ENCODE measurements around the gene SUPT20H.
"Not testable (repeated sequence)": the region's sequence is repeated elsewhere in the genome, so short reads cannot be mapped to it uniquely, and the experiment has no call there.

Gene SUPT20H

DNA sequence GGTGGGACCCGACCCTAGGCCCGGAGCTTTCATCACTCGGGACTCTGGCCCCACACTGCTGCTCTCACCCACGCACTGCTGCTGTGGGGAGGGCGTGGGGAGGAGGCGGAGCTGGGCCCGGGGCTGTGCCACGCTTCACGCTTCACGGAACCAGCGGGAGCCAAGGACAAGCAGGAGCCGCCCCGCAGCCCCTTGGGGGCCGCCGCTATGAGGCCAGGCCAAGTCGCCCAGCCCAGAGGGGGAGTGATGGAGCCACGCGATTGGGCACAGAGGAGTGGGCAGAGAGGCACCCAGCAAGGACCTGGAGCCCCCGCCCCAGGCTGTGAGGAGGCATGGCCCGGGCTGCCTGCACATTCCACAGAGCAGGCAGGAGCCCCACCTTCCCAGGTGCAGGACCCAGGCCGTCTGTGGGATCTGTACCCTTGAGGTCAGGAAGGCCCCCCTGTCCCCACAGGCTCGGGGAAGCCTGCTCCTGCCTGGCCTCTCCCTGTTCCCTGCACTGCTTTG, 10.2 kb upstream of the SUPT20H start:
- DNase-seq, result no peak

DNA sequence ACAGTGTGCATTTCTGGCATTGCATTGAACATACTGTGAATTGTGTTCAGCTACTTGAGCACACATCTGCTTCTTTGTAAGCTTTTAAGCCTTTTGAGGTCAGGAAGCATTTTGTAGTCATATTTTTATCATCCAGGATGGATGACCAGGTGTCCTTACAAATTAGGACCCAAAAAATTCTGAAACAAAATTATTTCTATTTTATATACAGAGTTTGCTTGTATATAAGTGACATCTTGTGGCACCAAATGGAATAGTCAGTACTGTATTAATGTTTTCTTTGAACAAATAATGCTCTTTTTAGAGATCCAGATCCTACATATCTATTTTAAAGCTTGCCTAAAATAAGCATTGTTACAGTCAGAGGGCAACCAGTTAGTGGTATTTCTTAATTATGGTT, 9.5 kb upstream of the SUPT20H start:
- no peak for DNase-seq

- no peak for DNase-seq
These were observed 8.4 kb upstream of the SUPT20H start for GRCh38 chr13:37067874-37068273.

DNA sequence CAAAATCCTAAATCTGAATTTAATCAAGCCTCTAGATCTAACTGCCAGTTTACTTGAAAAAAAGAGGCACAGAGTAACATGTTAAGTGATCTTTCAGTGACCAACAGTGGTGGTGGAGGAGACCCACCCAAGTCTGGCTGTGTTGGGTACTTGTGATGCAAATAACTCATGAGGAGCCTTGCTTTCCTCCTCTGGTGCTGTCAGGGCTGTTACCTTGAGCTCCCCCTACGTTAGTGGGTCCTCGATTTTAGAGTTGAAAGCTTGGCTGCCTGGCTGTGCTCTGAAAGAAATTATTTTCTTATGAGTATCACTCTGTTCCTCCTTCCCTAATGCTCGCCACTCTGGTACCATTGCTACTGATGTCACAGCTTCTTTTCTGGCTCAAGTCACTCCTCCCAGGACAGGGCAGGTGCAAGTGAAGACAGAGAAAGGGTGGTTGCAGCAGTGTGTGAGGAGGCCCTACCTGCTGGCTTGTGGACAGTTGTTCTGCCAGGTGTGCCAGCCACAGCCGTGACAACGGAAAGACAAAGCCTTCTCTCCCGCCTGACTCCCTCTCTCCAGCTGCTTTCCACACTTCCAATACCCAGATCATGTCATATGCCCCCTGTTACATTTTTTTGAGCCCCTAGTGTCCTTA, 6.5 kb upstream of the SUPT20H start:
- no peak for DNase-seq

GRCh38 chr13:37059848-37060192, 332 bp upstream of the SUPT20H start:
- no peak for DNase-seq

DNA sequence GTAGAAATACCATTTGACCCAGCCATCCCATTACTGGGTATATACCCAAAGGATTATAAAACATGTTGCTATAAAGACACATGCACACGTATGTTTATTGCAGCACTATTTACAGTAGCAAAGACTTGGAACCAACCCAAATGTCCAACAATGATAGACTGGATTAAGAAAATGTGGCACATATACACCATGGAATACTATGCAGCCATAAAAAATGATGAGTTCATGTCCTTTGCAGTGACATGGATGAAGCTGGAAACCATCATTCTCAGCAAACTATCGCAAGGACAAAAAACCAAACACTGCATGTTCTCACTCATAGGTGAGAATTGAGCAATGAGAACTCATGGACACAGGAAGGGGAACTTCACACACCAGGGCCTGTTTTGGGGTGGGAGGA, 3.3 kb downstream of the SUPT20H start:
- DNase-seq, result not testable (repeated sequence)

DNA sequence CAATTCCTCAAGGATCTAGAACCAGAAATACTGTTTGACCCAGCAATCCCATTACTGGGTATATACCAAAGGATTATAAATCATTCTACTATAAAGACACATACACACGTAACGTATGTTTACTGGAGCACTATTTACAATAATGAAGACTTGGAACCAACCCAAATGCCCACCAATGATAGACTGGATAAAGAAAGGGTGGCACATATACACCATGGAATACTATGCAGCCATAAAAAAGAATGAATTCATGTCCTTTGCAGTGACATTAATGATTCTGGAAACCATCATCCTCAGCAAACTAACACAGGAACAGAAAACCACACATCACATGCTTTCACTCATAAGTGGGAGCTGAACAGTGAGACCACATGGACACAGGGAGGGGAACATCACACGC, 6.4 kb downstream of the SUPT20H start:
- not testable (repeated sequence) for DNase-seq

GRCh38 chr13:37049810-37050209, 9.7 kb downstream of the SUPT20H start:
- no peak for DNase-seq

GRCh38 chr13:37047846-37048245, 11.6 kb downstream of the SUPT20H start:
- no peak for DNase-seq

- no peak for DNase-seq
These were observed 12.5 kb downstream of the SUPT20H start for GRCh38 chr13:37047032-37047431.

DNA sequence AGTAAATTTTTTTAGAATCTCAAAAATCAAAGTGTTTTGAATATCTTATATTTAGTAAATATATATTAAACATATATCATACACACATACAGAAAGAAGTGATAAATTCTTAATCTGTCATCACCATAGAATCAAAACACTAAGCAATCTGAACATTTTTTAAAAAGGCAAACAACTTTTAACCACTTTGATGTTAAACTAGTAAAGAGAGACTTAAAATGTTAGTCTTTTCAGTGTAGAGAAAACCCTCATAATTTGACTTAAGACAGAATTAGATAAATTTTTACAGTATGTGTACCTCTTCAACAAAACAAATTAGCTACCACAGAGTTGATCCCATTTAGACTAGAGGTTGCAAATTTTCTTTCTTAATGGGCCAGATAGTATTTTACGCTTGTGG, 13.4 kb downstream of the SUPT20H start:
- DNase-seq, result no peak

GRCh38 chr13:37040789-37041188, 18.7 kb downstream of the SUPT20H start:
- DNase-seq, result no peak

DNA sequence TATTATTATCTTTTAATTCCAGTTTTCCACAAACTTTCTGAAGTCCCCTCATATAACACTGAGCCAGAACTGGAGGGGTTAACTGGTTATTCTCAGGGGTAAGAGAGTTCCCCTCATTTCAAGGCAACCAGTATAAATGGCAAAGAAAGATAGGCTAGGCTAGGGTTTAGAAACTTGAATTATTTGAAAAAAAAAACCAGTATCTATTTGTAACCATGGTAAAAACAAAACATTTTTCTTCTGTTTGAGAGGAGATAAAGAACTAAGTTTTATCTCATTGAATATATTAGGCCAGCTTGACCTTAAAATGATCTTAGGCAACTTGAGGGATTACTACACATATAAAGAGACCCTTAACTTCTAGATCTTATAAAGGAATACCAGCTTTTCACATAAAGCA, 19.6 kb downstream of the SUPT20H start:
- no peak for DNase-seq

GRCh38 chr13:37037241-37037640, 22.2 kb downstream of the SUPT20H start:
- no peak for DNase-seq

DNA sequence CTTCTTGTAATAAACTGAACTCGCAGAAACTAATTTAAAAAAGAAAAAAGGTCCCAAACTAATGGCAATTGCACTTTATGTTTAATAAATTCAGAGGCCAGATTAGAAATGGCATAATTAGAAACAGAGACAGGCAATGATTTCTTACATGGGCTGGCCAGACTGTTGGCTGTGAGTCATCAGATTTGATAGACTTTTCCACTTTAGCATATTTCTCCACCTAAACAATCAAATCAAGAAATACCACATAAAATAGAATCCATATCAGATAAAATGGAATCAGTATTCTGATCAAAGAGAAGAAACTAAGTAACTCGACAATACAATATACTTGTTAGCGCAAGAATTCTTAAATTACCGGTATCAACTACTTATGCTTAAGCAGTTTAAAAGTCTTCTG, 29.9 kb downstream of the SUPT20H start:
- no peak for DNase-seq

DNA sequence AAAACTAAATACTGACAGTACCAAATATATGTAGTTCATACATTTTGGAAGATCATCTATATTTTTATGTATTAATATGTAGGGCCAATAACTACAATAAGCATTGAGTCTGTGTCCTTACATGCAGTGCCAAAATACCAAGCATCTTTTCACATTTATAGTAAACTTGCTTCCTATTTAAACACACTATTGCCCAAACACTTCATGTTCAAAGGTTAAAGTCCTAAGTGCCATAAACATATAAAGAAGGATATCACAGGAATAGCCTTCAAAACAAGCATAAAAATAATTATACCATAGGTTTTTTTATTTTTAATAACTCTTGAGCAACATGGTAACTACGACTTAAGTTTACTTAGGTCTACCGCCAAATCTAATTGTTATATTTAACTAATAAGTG, 31.8 kb downstream of the SUPT20H start:
- DNase-seq, result no peak

GRCh38 chr13:37026771-37027170, 32.7 kb downstream of the SUPT20H start:
- no peak for DNase-seq

GRCh38 chr13:37023871-37024270, 35.6 kb downstream of the SUPT20H start:
- DNase-seq, result no peak

- DNase-seq, result no peak
These were observed 44.9 kb downstream of the SUPT20H start for GRCh38 chr13:37014609-37015008.

DNA sequence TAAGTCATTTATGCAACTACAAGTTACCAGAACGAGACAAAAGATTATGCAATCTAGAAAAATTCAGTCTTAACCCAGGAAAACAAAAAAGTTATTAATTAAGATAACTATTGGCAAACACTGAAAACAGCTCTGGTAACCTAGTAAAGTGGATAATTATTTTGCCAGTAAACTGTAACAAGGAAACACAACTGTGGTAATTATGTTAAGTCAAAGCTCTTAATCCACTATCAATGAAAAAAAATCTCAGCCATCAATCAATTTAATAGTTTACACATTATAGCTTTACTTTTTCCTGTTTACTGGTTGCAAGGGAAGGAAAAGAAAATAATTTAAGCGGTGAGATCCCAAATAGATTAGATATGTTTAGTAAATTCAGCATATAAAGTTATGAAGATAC, 47.7 kb downstream of the SUPT20H start:
- no peak for DNase-seq

GRCh38 chr13:37011002-37011401, 48.5 kb downstream of the SUPT20H start:
- DNase-seq, result no peak

- DNase-seq, result no peak
These were observed 49.1 kb downstream of the SUPT20H start for GRCh38 chr13:37010424-37010823.

- DNase-seq, result no peak
These were observed 49.8 kb downstream of the SUPT20H start for GRCh38 chr13:37009692-37010091.

- DNase-seq, result no peak
These were observed 57.6 kb downstream of the SUPT20H start for GRCh38 chr13:37001921-37002250.

DNA sequence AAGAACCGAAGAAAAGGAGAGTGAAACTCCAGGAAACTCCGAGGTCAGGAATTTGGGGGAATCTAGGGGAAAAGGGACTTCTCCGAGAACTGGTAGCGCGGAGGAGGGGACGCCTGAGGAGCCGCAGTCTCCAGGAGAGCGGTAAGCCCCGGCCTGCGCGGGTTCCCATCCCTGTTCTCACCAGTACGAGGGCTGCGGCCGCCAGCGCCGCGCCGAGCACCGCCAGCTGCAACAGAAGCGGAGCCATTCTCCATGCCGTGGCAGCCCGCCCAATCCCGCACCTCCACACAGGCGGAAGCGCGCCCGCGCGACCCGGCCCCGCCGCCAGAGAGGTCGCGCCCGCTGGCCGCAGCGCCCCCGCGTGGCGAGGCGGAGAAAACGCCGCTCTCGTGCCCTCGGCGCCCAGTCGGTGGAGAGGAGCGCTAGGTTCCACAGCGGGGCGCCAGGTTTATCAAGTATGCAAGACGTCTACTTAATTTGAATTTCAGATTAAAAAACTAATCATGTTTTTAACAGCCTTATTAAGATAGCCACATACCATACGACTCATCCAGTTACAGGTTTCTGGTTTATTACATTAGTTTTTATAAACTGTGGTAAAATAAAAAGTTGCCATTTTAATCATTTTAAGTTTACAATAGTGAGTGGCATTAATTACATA, 60.3 kb downstream of the SUPT20H start, which contains the start of gene ALG5:
ALG5 (minus strand) TSS at position 287 of the 661 bp plus-strand sequence; CDS start at position 247, 40 bp downstream.
- peak; percentile 80 for DNase-seq

Measured in NCI-H774 (cell line).